GM12878 (cell line): ENCODE data around the gene AP3D1. TPM values are rescaled to one million over a fixed set of nuclear protein-coding genes. Genes with fewer than 3 reads are reported as not detected.

ENCODE experiments used
- ATAC-seq: fragments of 200-7000 bp; cut with Tn5 transposase; 3 replicates; pipeline ENCODE4 v1.9.1; 2020; ENCODE audit warnings: mild to moderate bottlenecking, moderate library complexity
- BruUV-seq: library from RNA; stranded (reverse); fragments of 400-500 nt; replicated peaks from 2 replicates; lab custom pipeline; 2021; lab: Mats Ljungman, UMichigan
- CTCF ChIA-PET: fragments of 300-600 bp; sonication (Branson Sonifier 250); formaldehyde crosslinking; extraction: SDS; loops from one replicate; lab custom pipeline; 2021; ENCODE audit warnings: inconsistent platforms; lab: Yijun Ruan, JAX
- POLR2A ChIA-PET: fragments of 350-600 bp; formaldehyde crosslinking; extraction: SDS; loops from one replicate; lab custom pipeline; 2021; ENCODE audit warnings: inconsistent platforms; lab: Charles Lee
- RAD21 ChIA-PET: fragments of 300-600 bp; sonication (Branson Sonifier 250); formaldehyde crosslinking; loops from one replicate; lab custom pipeline; 2023; ENCODE audit warnings: antibody characterized with exemption; ENCODE audit not compliant: unreplicated experiment; lab: Charles Lee
- SMC1A ChIA-PET: fragments of 300-600 bp; sonication (Branson Sonifier 250); formaldehyde crosslinking; loops from one replicate; lab custom pipeline; 2023; ENCODE audit not compliant: unreplicated experiment, uncharacterized antibody; lab: Charles Lee
- DNase-seq: peaks from one replicate; pipeline ENCODE4 v3.0.0-alpha.2; 2011; ENCODE audit warnings: low read depth, low spot score
- FAIRE-seq: peaks from 3 replicates; lab custom pipeline; 2011; peaks lifted over from hg19 to GRCh38; lab: Jason Lieb, UNC
- H2AFZ ChIP-seq: 2 replicates; pipeline ENCODE4 v1.6.0; 2011; ENCODE audit warnings: low read depth, low read length, control low read depth; ENCODE audit not compliant: control insufficient read depth
- H3K27ac ChIP-seq: 2 replicates; pipeline ENCODE4 v1.5.1; 2011; ENCODE audit warnings: control low read depth; ENCODE audit not compliant: control insufficient read depth, insufficient read depth
- H3K27me3 ChIP-seq, 2 experiments: replicated peaks in 1 of 2; 2 replicates each; pipeline versions ENCODE4 v1.6.0 to v1.6.1; 2011; ENCODE audit warnings: low read length in 1 of 2; ENCODE audit not compliant: control insufficient read depth in 2 of 2, insufficient read depth in 2 of 2
- H3K36me3 ChIP-seq, 2 experiments: 2 replicates each; pipeline ENCODE4 v1.5.1; 2011; ENCODE audit warnings: low read length in 1 of 2; ENCODE audit not compliant: control insufficient read depth in 2 of 2, insufficient read depth in 2 of 2
- H3K4me1 ChIP-seq: 2 replicates; pipeline ENCODE4 v1.6.1; 2011; ENCODE audit warnings: mild to moderate bottlenecking, low read length, moderate library complexity, mixed read lengths; ENCODE audit not compliant: control insufficient read depth, insufficient read depth
- H3K4me2 ChIP-seq: 2 replicates; pipeline ENCODE4 v1.6.0; 2011; ENCODE audit warnings: control low read depth; ENCODE audit not compliant: control insufficient read depth, insufficient read depth
- H3K4me3 ChIP-seq: fragments of 200-600 bp; sonication (generic); 2 replicates; pipeline ENCODE4 v1.5.1; 2016
- H3K79me2 ChIP-seq: 2 replicates; pipeline ENCODE4 v1.6.0; 2011; ENCODE audit warnings: low read length; ENCODE audit not compliant: control insufficient read depth, insufficient read depth
- H3K9ac ChIP-seq: 2 replicates; pipeline ENCODE4 v1.8.0; 2011; ENCODE audit warnings: low read length, control low read depth, mixed read lengths; ENCODE audit not compliant: control insufficient read depth, insufficient read depth
- H3K9me3 ChIP-seq: replicated peaks from 3 replicates; pipeline ENCODE4 v1.5.1; 2011; ENCODE audit warnings: mild to moderate bottlenecking, low read length; ENCODE audit not compliant: control insufficient read depth, insufficient read depth
- H4K20me1 ChIP-seq: 2 replicates; pipeline ENCODE4 v1.6.0; 2011; ENCODE audit not compliant: control insufficient read depth, insufficient read depth
- ATF7 ChIP-seq: fragments of 450-650 bp; IDR thresholded peaks from 2 replicates; pipeline ENCODE4 v1.6.1; 2016; ENCODE audit warnings: low read depth, mild to moderate bottlenecking
- BCLAF1 ChIP-seq: fragments of 450-650 bp; IDR thresholded peaks from 2 replicates; pipeline ENCODE4 v1.6.1; 2017; ENCODE audit warnings: antibody characterized with exemption, mild to moderate bottlenecking, moderate library complexity
- CBX5 ChIP-seq: sonication (generic); IDR thresholded peaks from 2 replicates; pipeline ENCODE4 v1.6.1; 2016; ENCODE audit warnings: low read depth, moderate library complexity, mild to moderate bottlenecking, inconsistent platforms
- CHD1 ChIP-seq: IDR thresholded peaks from 2 replicates; pipeline ENCODE4 v1.6.1; 2012; ENCODE audit warnings: low read depth, low read length, improper control_type of control experiment
- EED ChIP-seq: sonication (generic); IDR thresholded peaks from 2 replicates; pipeline ENCODE4 v1.6.1; 2016; ENCODE audit warnings: antibody characterized with exemption, low read depth
- KDM1A ChIP-seq: fragments of 200-600 bp; sonication (generic); IDR thresholded peaks from 2 replicates; pipeline ENCODE4 v1.6.1; 2016; ENCODE audit warnings: borderline replicate concordance
- MTA2 ChIP-seq: fragments of 450-650 bp; IDR thresholded peaks from 2 replicates; pipeline ENCODE4 v1.6.1; 2016; ENCODE audit warnings: low read depth, mild to moderate bottlenecking, moderate library complexity
- MXI1 ChIP-seq: fragments of 150-350 bp; IDR thresholded peaks from 2 replicates; pipeline ENCODE4 v1.6.1; 2011; ENCODE audit warnings: low read depth, mild to moderate bottlenecking, inconsistent platforms, low read length, improper control_type of control experiment
- PAX5 ChIP-seq: IDR thresholded peaks from 2 replicates; pipeline ENCODE4 v1.6.1; 2011; ENCODE audit warnings: low read depth, low read length, borderline replicate concordance
- RAD21 ChIP-seq: IDR thresholded peaks from 2 replicates; pipeline ENCODE4 v1.6.1; 2011; ENCODE audit warnings: mild to moderate bottlenecking, low read depth, low read length, moderate library complexity; ENCODE audit not compliant: insufficient read depth
- SIN3A ChIP-seq: IDR thresholded peaks from 2 replicates; pipeline ENCODE4 v1.6.1; 2012; ENCODE audit warnings: low read depth, low read length, improper control_type of control experiment
- SRF ChIP-seq, 2 experiments: IDR thresholded peaks; 2 replicates each; pipeline ENCODE4 v1.6.1; 2011; ENCODE audit warnings: low read depth in 2 of 2, low read length in 2 of 2, mild to moderate bottlenecking in 1 of 2, moderate library complexity in 1 of 2
- TAF1 ChIP-seq: IDR thresholded peaks from 2 replicates; pipeline ENCODE4 v1.6.1; 2011; ENCODE audit warnings: mild to moderate bottlenecking, low read depth, low read length, borderline replicate concordance
- ZNF592 ChIP-seq: fragments of 450-650 bp; IDR thresholded peaks from 2 replicates; pipeline ENCODE4 v1.6.1; 2017; ENCODE audit warnings: mild to moderate bottlenecking, moderate library complexity
- WGBS: methylation state at CpG from one replicate; pipeline ENCODE4 v1.1.6; 2016; ENCODE audit warnings: low lambda C conversion rate; ENCODE audit not compliant: insufficient replicate concordance, insufficient coverage; ENCODE audit errors: missing lambda C conversion rate; 5-methylcytosine and 5-hydroxymethylcytosine counted together
- in situ Hi-C: fragments of 300-500 bp; cut with MboI; formaldehyde crosslinking; loops from 9 replicates; pipeline ENCODE4 v1.14.3; 2018; ENCODE audit warnings: mixed read lengths
- intact Hi-C: fragments of 100-400 bp; cut with micrococcal nuclease; formaldehyde crosslinking; loops from one replicate; pipeline ENCODE4 v1.14.2; 2022; ENCODE audit not compliant: unreplicated experiment
- polyA plus RNA-seq, 11 experiments: library from polyadenylated mRNA; depleted of rRNA in 4 of 11; unstranded in 6 of 11; stranded (reverse) in 5 of 11; fragments of >200 nt; fragmentation: Nextera tagmentation in 4 of 11; fragmentation: Illumina TruSeq in 1 of 11; extraction: Ambion mirVana in 4 of 11; extraction: Trizol in 1 of 11; gene quantifications; 1 replicate in 1 of 11; 2 replicates in 10 of 11; pipeline versions ENCODE4 v1.2.1 to v1.2.3, GENCODE V29; 2011 to 2016; ENCODE audit warnings: inconsistent platforms in 2 of 11, missing spikeins in 2 of 11, low read depth in 1 of 11
- total RNA-seq, 4 experiments: library from RNA; depleted of rRNA in 3 of 4; stranded (reverse); fragments of >200 nt in 3 of 4; fragmentation: Illumina TruSeq in 1 of 4; extraction: Trizol in 1 of 4; gene quantifications; 2 replicates each; pipeline versions ENCODE4 v1.2.1 to v1.2.3, GENCODE V29; 2013 to 2021

Gene AP3D1
- total and polyA plus RNA-seq, 10 of the 15 experiments (the other 5 are each of a cell fraction or from before 2014, with no cell fraction given), result 1.5 to 108 (median 59.1) TPM

- no peak overlapping the region for H3K4me3 ChIP-seq
- no TSS peak for BruUV-seq
- H2AFZ ChIP-seq, result no peak overlapping the region
- in situ Hi-C loops, result no loop called here
- H3K79me2 ChIP-seq, result peaks cover 69% of the 10 kb centered on the region
- ChIA-PET CTCF (interaction anchor here (1.4 to 8.6 kb wide), 2 partner anchors 7 to 11 kb away, joined by 4 to 64 read pairs; no protein-coding TSS in a partner anchor), RAD21 (interaction anchor here (0.8 to 3.8 kb wide), 3 partner anchors 9 to 212 kb away, joined by 4 to 46 read pairs (median 17); no protein-coding TSS in a partner anchor), POLR2A (interaction anchor here (0.8 to 6.1 kb wide), 5 partner anchors 8 to 212 kb away, joined by 3 to 53 read pairs (median 5); no protein-coding TSS in a partner anchor), SMC1A (interaction anchor here (0.6 to 4.0 kb wide), 4 partner anchors 12 to 431 kb away, joined by 3 to 41 read pairs (median 6); no protein-coding TSS in a partner anchor)
- 98% methylated on average over 6 of the region's 9 CpGs for WGBS
- H3K27me3 ChIP-seq, result no peaks in the 10 kb centered on the region
- H3K36me3 ChIP-seq, result peaks cover 14 to 51% of the 10 kb centered on the region in 2 experiments; a peak in 3 of 4 replicates
- no peak overlapping the region for H3K9ac ChIP-seq
- no peak overlapping the region for H3K4me2 ChIP-seq
- no peak overlapping the region for H3K27ac ChIP-seq
- H4K20me1 ChIP-seq, result no peaks in the 10 kb centered on the region; the same call in 1 of the 2 replicates
- intact Hi-C loops, result no loop called here
- no peak for ATAC-seq
- peaks cover 19% of the 10 kb centered on the region for H3K4me1 ChIP-seq
- TF ChIP-seq BCLAF1 (no peak), ZNF592 (no peak), CHD1 (no peak), MXI1 (no peak), CBX5 (no peak), EED (no peak), TAF1 (no peak), RAD21 (no peak), SRF (IDR thresholded peaks at IDR 0.05; ENCODE audit: low read depth in 2 of 2, low read length in 2 of 2) (no peak), PAX5 (no peak), ATF7 (no peak), KDM1A (no peak), SIN3A (no peak), MTA2 (no peak)
- H3K9me3 ChIP-seq, result peaks cover 2% of the 10 kb centered on the region; the same call in 1 of the 3 replicates
- no peak for FAIRE-seq
- DNase-seq, result no peak
These were observed 30.2 kb upstream of the AP3D1 start for GRCh38 chr19:2181633-2181997.
